BLaER1 treated with 17β-estradiol and CSF1 and Interleukin-3, amounts not matched to agents 10 nM and 100 nM (cell line): Measurements from ENCODE around the gene SH3GL2.

Experiments
- H3K27ac ChIP-seq, 11 experiments: shearing (Covaris generic); formaldehyde crosslinking; 2 replicates each; pipeline ENCODE4 v1.8.1; 2022
- H3K27me3 ChIP-seq, 11 experiments: shearing (Covaris generic); formaldehyde crosslinking; 2 replicates each; pipeline ENCODE4 v1.8.1; 2022
- H3K36me3 ChIP-seq, 11 experiments: shearing (Covaris generic); formaldehyde crosslinking; 2 replicates each; pipeline ENCODE4 v1.8.1; 2022
- H3K4me1 ChIP-seq, 10 experiments: shearing (Covaris generic); formaldehyde crosslinking; 2 replicates each; pipeline ENCODE4 v1.8.1; 2022
- H3K4me2 ChIP-seq, 11 experiments: shearing (Covaris generic); formaldehyde crosslinking; 2 replicates each; pipeline ENCODE4 v1.8.1; 2022
- H3K4me3 ChIP-seq, 10 experiments: shearing (Covaris generic); formaldehyde crosslinking; 2 replicates each; pipeline ENCODE4 v1.8.1; 2022
- H3K9ac ChIP-seq, 11 experiments: shearing (Covaris generic); formaldehyde crosslinking; 2 replicates each; pipeline ENCODE4 v1.8.1; 2022
- H3K9me3 ChIP-seq, 11 experiments: shearing (Covaris generic); formaldehyde crosslinking; replicated peaks in 1 of 11; 2 replicates each; pipeline ENCODE4 v1.8.1; 2022
- H4K20me1 ChIP-seq, 11 experiments: shearing (Covaris generic); formaldehyde crosslinking; 2 replicates each; pipeline ENCODE4 v1.8.1; 2022
- Cebpa-rat ChIP-seq, 11 experiments: shearing (Covaris generic); IDR thresholded peaks; 2 replicates each; pipeline ENCODE4 v1.8.1; 2022

SH3GL2 gene

GRCh38 chr9:17725399-17726010 is 146.6 kb downstream of the SH3GL2 start:
- Histone ChIP-seq H3K4me3 (no peak overlapping the region), H3K36me3 (no peaks in the 10 kb centered on the region), H3K27me3 (no peaks in the 10 kb centered on the region), H3K9me3 (peaks cover 0 to 22% (median 12%) of the 10 kb centered on the region in 11 experiments; a peak in 11 of 22 replicates), H3K4me1 (peaks cover 0 to 9% (median 7%) of the 10 kb centered on the region in 10 experiments; a peak in 13 of 20 replicates), H4K20me1 (no peaks in the 10 kb centered on the region), H3K27ac (no peak overlapping the region), H3K4me2 (no peak overlapping the region), H3K9ac (no peak overlapping the region)
- no peak for TF ChIP-seq Cebpa-rat (IDR thresholded peaks at IDR 0.05)

GRCh38 chr9:17726298-17726697 is 147.4 kb downstream of the SH3GL2 start:
- H3K36me3 ChIP-seq, result no peaks in the 10 kb centered on the region
- no peak overlapping the region for H3K27ac ChIP-seq
- no peak overlapping the region for H3K4me3 ChIP-seq
- peaks cover 0 to 9% (median 7%) of the 10 kb centered on the region in 10 experiments; a peak in 13 of 20 replicates for H3K4me1 ChIP-seq
- TF ChIP-seq Cebpa-rat (IDR thresholded peaks at IDR 0.05), result no peak
- no peak overlapping the region for H3K4me2 ChIP-seq
- no peak overlapping the region for H3K9ac ChIP-seq
- no peaks in the 10 kb centered on the region for H3K27me3 ChIP-seq
- H3K9me3 ChIP-seq, result peaks cover 0 to 22% (median 12%) of the 10 kb centered on the region in 11 experiments; a peak in 11 of 22 replicates
- H4K20me1 ChIP-seq, result no peaks in the 10 kb centered on the region

GRCh38 chr9:17730899-17731298 is 152.0 kb downstream of the SH3GL2 start:
- H3K9me3 ChIP-seq, result peaks cover 0 to 8% (median 0%) of the 10 kb centered on the region in 11 experiments; a peak in 2 of 22 replicates
- no peaks in the 10 kb centered on the region for H3K36me3 ChIP-seq
- H4K20me1 ChIP-seq, result no peaks in the 10 kb centered on the region
- H3K9ac ChIP-seq, result no peak overlapping the region
- no peak overlapping the region for H3K4me2 ChIP-seq
- H3K27ac ChIP-seq, result no peak overlapping the region
- no peak for TF ChIP-seq Cebpa-rat (IDR thresholded peaks at IDR 0.05)
- no peak overlapping the region for H3K4me3 ChIP-seq
- no peaks in the 10 kb centered on the region for H3K27me3 ChIP-seq
- H3K4me1 ChIP-seq, result peaks cover 0 to 9% (median 0%) of the 10 kb centered on the region in 10 experiments; a peak in 1 of 20 replicates

- H3K27me3 ChIP-seq, result no peaks in the 10 kb centered on the region
- H3K9ac ChIP-seq, result no peak overlapping the region
- H4K20me1 ChIP-seq, result no peaks in the 10 kb centered on the region
- no peak for TF ChIP-seq Cebpa-rat (IDR thresholded peaks at IDR 0.05)
- no peaks in the 10 kb centered on the region for H3K36me3 ChIP-seq
- no peak overlapping the region for H3K4me2 ChIP-seq
- H3K9me3 ChIP-seq, result peaks cover 0 to 8% (median 0%) of the 10 kb centered on the region in 11 experiments; a peak in 2 of 22 replicates
- peaks cover 0 to 6% (median 0%) of the 10 kb centered on the region in 10 experiments; a peak in 1 of 20 replicates for H3K4me1 ChIP-seq
- H3K4me3 ChIP-seq, result no peak overlapping the region
- H3K27ac ChIP-seq, result no peak overlapping the region
These were observed 152.4 kb downstream of the SH3GL2 start for GRCh38 chr9:17731308-17731707.

- Histone ChIP-seq H3K9me3 (peaks cover 0 to 4% (median 0%) of the 10 kb centered on the region in 11 experiments; a peak in 2 of 22 replicates), H3K27ac (no peak overlapping the region), H3K4me1 (no peaks in the 10 kb centered on the region), H3K27me3 (no peaks in the 10 kb centered on the region), H3K9ac (no peak overlapping the region), H3K36me3 (no peaks in the 10 kb centered on the region), H4K20me1 (no peaks in the 10 kb centered on the region), H3K4me2 (no peak overlapping the region), H3K4me3 (no peak overlapping the region)
- TF ChIP-seq Cebpa-rat (IDR thresholded peaks at IDR 0.05), result no peak
These were observed 155.8 kb downstream of the SH3GL2 start for GRCh38 chr9:17734674-17735073.

- H3K4me1 ChIP-seq, result no peaks in the 10 kb centered on the region
- no peak overlapping the region for H3K4me3 ChIP-seq
- H3K27ac ChIP-seq, result no peak overlapping the region
- no peak for TF ChIP-seq Cebpa-rat (IDR thresholded peaks at IDR 0.05)
- no peaks in the 10 kb centered on the region for H3K36me3 ChIP-seq
- no peaks in the 10 kb centered on the region for H4K20me1 ChIP-seq
- H3K27me3 ChIP-seq, result no peaks in the 10 kb centered on the region
- no peaks in the 10 kb centered on the region for H3K9me3 ChIP-seq
- no peak overlapping the region for H3K9ac ChIP-seq
- H3K4me2 ChIP-seq, result no peak overlapping the region
These were observed 157.0 kb downstream of the SH3GL2 start for GRCh38 chr9:17735859-17736258.

GRCh38 chr9:17739022-17739421 is 160.2 kb downstream of the SH3GL2 start:
- no peak for TF ChIP-seq Cebpa-rat (IDR thresholded peaks at IDR 0.05)
- H3K4me3 ChIP-seq, result no peak overlapping the region

GRCh38 chr9:17739736-17740135 is 160.9 kb downstream of the SH3GL2 start:
- no peak overlapping the region for H3K27ac ChIP-seq
- no peaks in the 10 kb centered on the region for H3K4me1 ChIP-seq
- H3K4me3 ChIP-seq, result no peak overlapping the region
- no peaks in the 10 kb centered on the region for H3K36me3 ChIP-seq
- H3K4me2 ChIP-seq, result no peak overlapping the region
- no peaks in the 10 kb centered on the region for H3K27me3 ChIP-seq
- H3K9me3 ChIP-seq, result no peaks in the 10 kb centered on the region
- no peaks in the 10 kb centered on the region for H4K20me1 ChIP-seq
- TF ChIP-seq Cebpa-rat (IDR thresholded peaks at IDR 0.05), result no peak
- no peak overlapping the region for H3K9ac ChIP-seq

More at GRCh38 chr9:17739022-17739421, 160.2 kb downstream of the SH3GL2 start:
- no peak overlapping the region for H3K9ac ChIP-seq
- H3K27me3 ChIP-seq, result no peaks in the 10 kb centered on the region
- H4K20me1 ChIP-seq, result no peaks in the 10 kb centered on the region
- no peaks in the 10 kb centered on the region for H3K4me1 ChIP-seq
- H3K27ac ChIP-seq, result no peak overlapping the region
- no peak overlapping the region for H3K4me2 ChIP-seq
- H3K36me3 ChIP-seq, result no peaks in the 10 kb centered on the region
- H3K9me3 ChIP-seq, result no peaks in the 10 kb centered on the region

GRCh38 chr9:17742067-17742466 is 163.2 kb downstream of the SH3GL2 start:
- Histone ChIP-seq H3K9ac (no peak overlapping the region), H3K4me1 (no peaks in the 10 kb centered on the region), H3K36me3 (no peaks in the 10 kb centered on the region), H4K20me1 (no peaks in the 10 kb centered on the region), H3K27ac (no peak overlapping the region), H3K27me3 (no peaks in the 10 kb centered on the region), H3K4me2 (no peak overlapping the region), H3K9me3 (no peaks in the 10 kb centered on the region), H3K4me3 (no peak overlapping the region)
- no peak for TF ChIP-seq Cebpa-rat (IDR thresholded peaks at IDR 0.05)

GRCh38 chr9:17744786-17745185 is 165.9 kb downstream of the SH3GL2 start:
- Histone ChIP-seq H4K20me1 (no peaks in the 10 kb centered on the region), H3K36me3 (no peaks in the 10 kb centered on the region), H3K4me2 (no peak overlapping the region), H3K9ac (no peak overlapping the region), H3K27me3 (no peaks in the 10 kb centered on the region), H3K9me3 (no peaks in the 10 kb centered on the region), H3K4me1 (peaks cover 0 to 9% (median 0%) of the 10 kb centered on the region in 10 experiments; a peak in 2 of 20 replicates), H3K27ac (no peak overlapping the region), H3K4me3 (no peak overlapping the region)
- TF ChIP-seq Cebpa-rat (IDR thresholded peaks at IDR 0.05), result no peak
